K562 (cell line): ENCODE results near the gene ECSIT. TPM values are rescaled to one million over a fixed set of nuclear protein-coding genes. Genes with fewer than 3 reads are reported as not detected.
A peak's percentile ranks its signal among the peaks of the same experiment; 100 is the strongest.

Experiments
- E2F3 ChIP-seq: fragments of 250-450 bp; sonication (Bioruptor Pico); IDR thresholded peaks from 2 replicates; pipeline ENCODE4 v1.4.0; 2020; ENCODE audit warnings: mild to moderate bottlenecking
- FOXA1 ChIP-seq: fragments of 450-650 bp; IDR thresholded peaks from 2 replicates; pipeline ENCODE4 v1.6.1; 2016; ENCODE audit warnings: mild to moderate bottlenecking, borderline replicate concordance
- FOXJ2 ChIP-seq: fragments of 200-800 bp; sonication (Bioruptor generic); IDR thresholded peaks from 2 replicates; pipeline ENCODE4 v1.6.1; 2016; ENCODE audit warnings: missing genetic modification characterization, missing compliant biosample characterization
- GATAD2A ChIP-seq: fragments of 450-650 bp; IDR thresholded peaks from 2 replicates; pipeline ENCODE4 v1.6.1; 2017
- GTF3C2 ChIP-seq: IDR thresholded peaks from 3 replicates; pipeline ENCODE4 v1.6.1; 2011; ENCODE audit warnings: borderline replicate concordance, mild to moderate bottlenecking, moderate library complexity; ENCODE audit not compliant: insufficient read length; ENCODE audit errors: extremely low read depth
- HDAC8 ChIP-seq: fragments of 450-650 bp; IDR thresholded peaks from 2 replicates; pipeline ENCODE4 v1.6.1; 2016; ENCODE audit warnings: mild to moderate bottlenecking, missing genetic modification characterization, moderate library complexity, missing compliant biosample characterization
- HEY1 ChIP-seq: fragments of 250-450 bp; sonication (Bioruptor Pico); IDR thresholded peaks from 2 replicates; pipeline ENCODE4 v1.5.0; 2020; ENCODE audit warnings: mild to moderate bottlenecking, moderate library complexity, borderline replicate concordance
- POLR2G ChIP-seq: fragments of 200-400 bp; formaldehyde crosslinking; IDR thresholded peaks from 2 replicates; pipeline ENCODE4 v1.6.1; 2017; ENCODE audit warnings: low read depth, mild to moderate bottlenecking, antibody characterized with exemption, low read length, moderate library complexity
- RBFOX2 ChIP-seq: fragments of 200-400 bp; formaldehyde crosslinking; IDR thresholded peaks from 2 replicates; pipeline ENCODE4 v1.6.1; 2017; ENCODE audit warnings: low read depth, mild to moderate bottlenecking, low read length, moderate library complexity
- RBM15 ChIP-seq: fragments of 200-400 bp; formaldehyde crosslinking; IDR thresholded peaks from 2 replicates; pipeline ENCODE4 v1.6.1; 2018; ENCODE audit warnings: mild to moderate bottlenecking, low read length, moderate library complexity; ENCODE audit not compliant: insufficient read depth
- RBM17 ChIP-seq: fragments of 200-400 bp; formaldehyde crosslinking; IDR thresholded peaks from 2 replicates; pipeline ENCODE4 v1.6.1; 2017; ENCODE audit warnings: low read depth, mild to moderate bottlenecking, low read length, borderline replicate concordance
- SNIP1 ChIP-seq: fragments of 450-650 bp; IDR thresholded peaks from 2 replicates; pipeline ENCODE4 v1.7.1; 2017; ENCODE audit warnings: low read depth, mild to moderate bottlenecking
- THRA ChIP-seq: fragments of 450-650 bp; IDR thresholded peaks from 2 replicates; pipeline ENCODE4 v1.6.1; 2017; ENCODE audit warnings: mild to moderate bottlenecking, moderate library complexity
- THRB ChIP-seq: fragments of 450-650 bp; formaldehyde crosslinking; conservative IDR thresholded peaks from 2 replicates; pipeline ENCODE4 v1.4.0; 2022; ENCODE audit warnings: mild to moderate bottlenecking, missing genetic modification characterization
- ZBTB9 ChIP-seq: fragments of 450-650 bp; formaldehyde crosslinking; IDR thresholded peaks from 2 replicates; pipeline ENCODE4 v1.4.0; 2020; ENCODE audit warnings: mild to moderate bottlenecking, moderate library complexity
- ZC3H11A ChIP-seq: IDR thresholded peaks from 2 replicates; pipeline ENCODE4 v1.6.1; 2012; ENCODE audit warnings: low read depth, low read length, improper control_type of control experiment
- ZNF165 ChIP-seq: fragments of 250-450 bp; sonication (Bioruptor Pico); IDR thresholded peaks from 2 replicates; pipeline ENCODE4 v1.4.0; 2020; ENCODE audit warnings: borderline replicate concordance
- ZNF23 ChIP-seq: fragments of 250-450 bp; sonication (Bioruptor Pico); IDR thresholded peaks from 2 replicates; pipeline ENCODE4 v1.4.0; 2020; ENCODE audit warnings: mild to moderate bottlenecking
- ZNF277 ChIP-seq: fragments of 250-450 bp; sonication (Bioruptor Pico); IDR thresholded peaks from 2 replicates; pipeline ENCODE4 v1.8.0; 2022; ENCODE audit warnings: inconsistent platforms, mild to moderate bottlenecking, moderate library complexity, borderline replicate concordance
- polyA plus RNA-seq, 8 experiments: library from polyadenylated mRNA; depleted of rRNA in 4 of 8; stranded (reverse) in 5 of 8; unstranded in 3 of 8; fragments of >200 nt; fragmentation: Nextera tagmentation in 2 of 8; fragmentation: Illumina TruSeq in 1 of 8; extraction: Ambion mirVana in 2 of 8; extraction: Trizol in 1 of 8; gene quantifications; 2 replicates each; pipeline versions ENCODE4 v1.2.1 to v1.2.3, GENCODE V29; 2011 to 2014; ENCODE audit warnings: inconsistent platforms in 1 of 8, missing spikeins in 1 of 8
- total RNA-seq, 7 experiments: library from RNA; depleted of rRNA in 6 of 7; stranded (reverse); fragments of >200 nt in 6 of 7; fragmentation: Illumina TruSeq in 2 of 7; extraction: Trizol in 2 of 7; gene quantifications; 2 replicates each; pipeline versions ENCODE4 v1.2.1 to v1.2.3, GENCODE V29; 2011 to 2021; ENCODE audit warnings: low replicate concordance in 1 of 7

Gene ECSIT
- total and polyA plus RNA-seq, 9 of the 15 experiments (the other 6 are each of a cell fraction or from before 2014, with no cell fraction given) = 1.1 to 82.5 (median 43.9) TPM

GRCh38 chr19:11551603-11552235 is 22.8 kb upstream of the ECSIT start (continued):
- peak; percentile 49 for TF ChIP-seq RBFOX2
- TF ChIP-seq FOXJ2 = no peak
- no peak for TF ChIP-seq ZNF277 (CRISPR knock-in tag)
- TF ChIP-seq SNIP1 = no peak
- TF ChIP-seq HDAC8 (tag) = no peak
- no peak for TF ChIP-seq ZC3H11A
- no peak for TF ChIP-seq RBM17
- TF ChIP-seq ZNF165 (CRISPR knock-in tag) = no peak
- no peak for TF ChIP-seq ZBTB9 (CRISPR knock-in tag)
- no peak for TF ChIP-seq THRB
- TF ChIP-seq GTF3C2 = no peak
- TF ChIP-seq E2F3 (CRISPR knock-in tag) = no peak
- peak; percentile 74 for TF ChIP-seq POLR2G
- TF ChIP-seq FOXA1 = no peak
- TF ChIP-seq RBM15 = no peak
- no peak for TF ChIP-seq GATAD2A
- no peak for TF ChIP-seq ZNF23 (CRISPR knock-in tag)
- TF ChIP-seq THRA = no peak
- TF ChIP-seq HEY1 = no peak
